OCI-LY3 (cell line): ENCODE measurements around the gene MBP.
A peak's percentile ranks its signal among the peaks of the same experiment; 100 is the strongest.

ENCODE experiments used
- H2AFZ ChIP-seq: fragments of 200-600, 300-600 bp; shearing (Covaris generic); 2 replicates; pipeline ENCODE4 v1.6.0; 2014; ENCODE audit warnings: antibody characterized with exemption, low read depth, low read length
- H3K27ac ChIP-seq: fragments of 200-600, 300-600 bp; sonication (generic); 2 replicates; pipeline ENCODE4 v1.5.1; 2014; ENCODE audit warnings: mild to moderate bottlenecking, low read length, moderate library complexity, mixed read lengths
- H3K27me3 ChIP-seq: fragments of 200-600, 300-600 bp; sonication (generic); 2 replicates; pipeline ENCODE4 v1.6.1; 2014; ENCODE audit warnings: low read depth, low read length, mixed read lengths
- H3K36me3 ChIP-seq: fragments of 200-600, 300-600 bp; sonication (generic); replicated peaks from 2 replicates; pipeline ENCODE3; 2014; ENCODE audit warnings: low read depth, low read length, mixed read lengths
- H3K4me1 ChIP-seq: fragments of 300-600, 200-600 bp; sonication (generic); 2 replicates; pipeline ENCODE4 v1.6.1; 2014; ENCODE audit warnings: low read length, mixed read lengths
- H3K4me2 ChIP-seq: fragments of 200-600, 300-600 bp; sonication (generic); 2 replicates; pipeline ENCODE4 v1.6.1; 2014; ENCODE audit warnings: low read length, mixed read lengths
- H3K4me3 ChIP-seq: fragments of 300-600, 200-600 bp; sonication (generic); 2 replicates; pipeline ENCODE4 v1.5.1; 2014; ENCODE audit warnings: antibody characterized with exemption, mild to moderate bottlenecking, low read length, moderate library complexity
- H3K79me2 ChIP-seq: fragments of 300-600, 200-600 bp; shearing (Covaris generic); 2 replicates; pipeline ENCODE4 v1.6.1; 2014; ENCODE audit warnings: mild to moderate bottlenecking, low read length, mixed read lengths
- H3K9ac ChIP-seq: fragments of 300-600, 200-600 bp; shearing (Covaris generic); 2 replicates; pipeline ENCODE4 v1.6.0; 2014; ENCODE audit warnings: mild to moderate bottlenecking, low read length, moderate library complexity
- H3K9me3 ChIP-seq: fragments of 200-600, 300-600 bp; shearing (Covaris generic); 2 replicates; pipeline ENCODE4 v1.6.1; 2014; ENCODE audit warnings: low read length, mixed read lengths; ENCODE audit not compliant: insufficient read depth
- H4K20me1 ChIP-seq: fragments of 200-600, 300-600 bp; sonication (generic); 2 replicates; pipeline ENCODE4 v1.6.1; 2016; ENCODE audit warnings: low read length, mixed read lengths; ENCODE audit not compliant: insufficient read depth
- CTCF ChIP-seq: fragments of 200-600, 300-600 bp; sonication (generic); IDR thresholded peaks from 2 replicates; pipeline ENCODE4 v1.5.1; 2014; ENCODE audit warnings: antibody characterized with exemption, low read length, low read depth
- EZH2phosphoT487 ChIP-seq: fragments of 200-600 bp; shearing (Covaris generic); IDR thresholded peaks from 2 replicates; pipeline ENCODE4 v1.6.1; 2018; ENCODE audit warnings: antibody characterized with exemption, mixed run types, low read depth

MBP gene

GRCh38 chr18:77046994-77047393 is 85.6 kb downstream of the MBP start:
- no peak overlapping the region for H3K4me3 ChIP-seq
- TF ChIP-seq CTCF (no peak), EZH2phosphoT487 (no peak)
- no peak overlapping the region for H3K27ac ChIP-seq
- no peaks in the 10 kb centered on the region for H3K27me3 ChIP-seq
- H3K36me3 ChIP-seq = peaks cover 17% of the 10 kb centered on the region
- no peak overlapping the region for H3K9ac ChIP-seq
- peaks cover 21% of the 10 kb centered on the region for H3K4me1 ChIP-seq
- no peak overlapping the region for H3K4me2 ChIP-seq
- peaks cover 34% of the 10 kb centered on the region for H4K20me1 ChIP-seq
- no peaks in the 10 kb centered on the region; the same call in 1 of the 2 replicates for H3K79me2 ChIP-seq
- no peak overlapping the region for H2AFZ ChIP-seq
- H3K9me3 ChIP-seq = no peaks in the 10 kb centered on the region

GRCh38 chr18:77046409-77046808 is 86.2 kb downstream of the MBP start:
- no peaks in the 10 kb centered on the region for H3K27me3 ChIP-seq
- H3K9me3 ChIP-seq = no peaks in the 10 kb centered on the region
- no peak overlapping the region for H3K27ac ChIP-seq
- peaks cover 21% of the 10 kb centered on the region for H3K4me1 ChIP-seq
- H4K20me1 ChIP-seq = peaks cover 35% of the 10 kb centered on the region
- H3K4me3 ChIP-seq = no peak overlapping the region
- no peak overlapping the region for H3K9ac ChIP-seq
- peaks cover 19% of the 10 kb centered on the region for H3K36me3 ChIP-seq
- no peak overlapping the region for H2AFZ ChIP-seq
- no peaks in the 10 kb centered on the region; the same call in 1 of the 2 replicates for H3K79me2 ChIP-seq
- TF ChIP-seq EZH2phosphoT487 = no peak
- no peak for TF ChIP-seq CTCF
- no peak overlapping the region for H3K4me2 ChIP-seq

GRCh38 chr18:77045677-77046076 is 86.9 kb downstream of the MBP start:
- Histone ChIP-seq H3K36me3 (peaks cover 19% of the 10 kb centered on the region), H2AFZ (no peak overlapping the region), H3K4me1 (peaks cover 21% of the 10 kb centered on the region), H3K27ac (no peak overlapping the region), H3K79me2 (no peaks in the 10 kb centered on the region; the same call in 1 of the 2 replicates), H3K4me3 (no peak overlapping the region), H3K9me3 (no peaks in the 10 kb centered on the region), H3K9ac (no peak overlapping the region), H3K4me2 (peak overlapping the region; percentile 15), H4K20me1 (peaks cover 35% of the 10 kb centered on the region), H3K27me3 (no peaks in the 10 kb centered on the region)
- TF ChIP-seq CTCF = no peak
- TF ChIP-seq EZH2phosphoT487 = no peak

- H3K9me3 ChIP-seq = no peaks in the 10 kb centered on the region
- TF ChIP-seq CTCF = no peak
- no peak for TF ChIP-seq EZH2phosphoT487
- peaks cover 35% of the 10 kb centered on the region for H4K20me1 ChIP-seq
- peaks cover 19% of the 10 kb centered on the region for H3K36me3 ChIP-seq
- H3K4me3 ChIP-seq = no peak overlapping the region
- no peak overlapping the region for H3K9ac ChIP-seq
- H3K27me3 ChIP-seq = no peaks in the 10 kb centered on the region
- no peak overlapping the region for H3K27ac ChIP-seq
- H3K4me1 ChIP-seq = peaks cover 21% of the 10 kb centered on the region
- H2AFZ ChIP-seq = no peak overlapping the region
- H3K79me2 ChIP-seq = no peaks in the 10 kb centered on the region; the same call in 1 of the 2 replicates
- H3K4me2 ChIP-seq = peak overlapping the region; percentile 15
Measured at GRCh38 chr18:77044866-77045664, 87.5 kb downstream of the MBP start.
